Measurements from ENCODE around the gene CCDC57. TPM values are rescaled to one million over a fixed set of nuclear protein-coding genes. Genes with fewer than 3 reads are reported as not detected.

Gene CCDC57
- polyA plus RNA-seq, 1 donor from 2014 or later, result 70.9 TPM

- Histone ChIP-seq H3K9me3 (ENCODE audit: low read length) (no peaks in the 10 kb centered on the region), H3F3A (ENCODE audit: insufficient read depth, low read length, poor library complexity, severe bottlenecking) (no peaks in the 10 kb centered on the region), H3K27ac (ENCODE audit: low read length) (no peak overlapping the region), H3K4me3 (ENCODE audit: low read length) (no peak overlapping the region), H3K9me2 (ENCODE audit: insufficient read depth, low read length) (no peaks in the 10 kb centered on the region), H3K79me2 (replicated peaks; ENCODE audit: insufficient read depth, low read length) (peaks cover 16% of the 10 kb centered on the region), H3K9ac (ENCODE audit: low read length) (no peak overlapping the region), H3K36me3 (ENCODE audit: insufficient read depth, low read length) (no peaks in the 10 kb centered on the region), H3K4me2 (ENCODE audit: low read length) (no peak overlapping the region), H3K27me3 (ENCODE audit: insufficient read depth, low read depth, low read length) (no peaks in the 10 kb centered on the region), H2AFZ (ENCODE audit: low read depth, low read length) (no peak overlapping the region), H4K20me1 (ENCODE audit: insufficient read depth) (peaks cover 5% of the 10 kb centered on the region)
- no peak for TF ChIP-seq EP300 (conservative IDR thresholded peaks at IDR 0.05; ENCODE audit: poor library complexity, severe bottlenecking)
- TF ChIP-seq RAD21 (conservative IDR thresholded peaks at IDR 0.05), result no peak
- TF ChIP-seq, protein P1, sequence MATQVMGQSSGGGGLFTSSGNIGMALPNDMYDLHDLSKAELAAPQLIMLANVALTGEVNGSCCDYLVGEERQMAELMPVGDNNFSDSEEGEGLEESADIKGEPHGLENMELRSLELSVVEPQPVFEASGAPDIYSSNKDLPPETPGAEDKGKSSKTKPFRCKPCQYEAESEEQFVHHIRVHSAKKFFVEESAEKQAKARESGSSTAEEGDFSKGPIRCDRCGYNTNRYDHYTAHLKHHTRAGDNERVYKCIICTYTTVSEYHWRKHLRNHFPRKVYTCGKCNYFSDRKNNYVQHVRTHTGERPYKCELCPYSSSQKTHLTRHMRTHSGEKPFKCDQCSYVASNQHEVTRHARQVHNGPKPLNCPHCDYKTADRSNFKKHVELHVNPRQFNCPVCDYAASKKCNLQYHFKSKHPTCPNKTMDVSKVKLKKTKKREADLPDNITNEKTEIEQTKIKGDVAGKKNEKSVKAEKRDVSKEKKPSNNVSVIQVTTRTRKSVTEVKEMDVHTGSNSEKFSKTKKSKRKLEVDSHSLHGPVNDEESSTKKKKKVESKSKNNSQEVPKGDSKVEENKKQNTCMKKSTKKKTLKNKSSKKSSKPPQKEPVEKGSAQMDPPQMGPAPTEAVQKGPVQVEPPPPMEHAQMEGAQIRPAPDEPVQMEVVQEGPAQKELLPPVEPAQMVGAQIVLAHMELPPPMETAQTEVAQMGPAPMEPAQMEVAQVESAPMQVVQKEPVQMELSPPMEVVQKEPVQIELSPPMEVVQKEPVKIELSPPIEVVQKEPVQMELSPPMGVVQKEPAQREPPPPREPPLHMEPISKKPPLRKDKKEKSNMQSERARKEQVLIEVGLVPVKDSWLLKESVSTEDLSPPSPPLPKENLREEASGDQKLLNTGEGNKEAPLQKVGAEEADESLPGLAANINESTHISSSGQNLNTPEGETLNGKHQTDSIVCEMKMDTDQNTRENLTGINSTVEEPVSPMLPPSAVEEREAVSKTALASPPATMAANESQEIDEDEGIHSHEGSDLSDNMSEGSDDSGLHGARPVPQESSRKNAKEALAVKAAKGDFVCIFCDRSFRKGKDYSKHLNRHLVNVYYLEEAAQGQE (IDR thresholded peaks at IDR 0.05; ENCODE audit: borderline replicate concordance), result no peak
- TF ChIP-seq SMC3 (conservative IDR thresholded peaks at IDR 0.05; ENCODE audit: poor library complexity), result no peak
- no peak for TF ChIP-seq MXI1 (conservative IDR thresholded peaks at IDR 0.05; ENCODE audit: poor library complexity, severe bottlenecking)
- TF ChIP-seq, protein P2, sequence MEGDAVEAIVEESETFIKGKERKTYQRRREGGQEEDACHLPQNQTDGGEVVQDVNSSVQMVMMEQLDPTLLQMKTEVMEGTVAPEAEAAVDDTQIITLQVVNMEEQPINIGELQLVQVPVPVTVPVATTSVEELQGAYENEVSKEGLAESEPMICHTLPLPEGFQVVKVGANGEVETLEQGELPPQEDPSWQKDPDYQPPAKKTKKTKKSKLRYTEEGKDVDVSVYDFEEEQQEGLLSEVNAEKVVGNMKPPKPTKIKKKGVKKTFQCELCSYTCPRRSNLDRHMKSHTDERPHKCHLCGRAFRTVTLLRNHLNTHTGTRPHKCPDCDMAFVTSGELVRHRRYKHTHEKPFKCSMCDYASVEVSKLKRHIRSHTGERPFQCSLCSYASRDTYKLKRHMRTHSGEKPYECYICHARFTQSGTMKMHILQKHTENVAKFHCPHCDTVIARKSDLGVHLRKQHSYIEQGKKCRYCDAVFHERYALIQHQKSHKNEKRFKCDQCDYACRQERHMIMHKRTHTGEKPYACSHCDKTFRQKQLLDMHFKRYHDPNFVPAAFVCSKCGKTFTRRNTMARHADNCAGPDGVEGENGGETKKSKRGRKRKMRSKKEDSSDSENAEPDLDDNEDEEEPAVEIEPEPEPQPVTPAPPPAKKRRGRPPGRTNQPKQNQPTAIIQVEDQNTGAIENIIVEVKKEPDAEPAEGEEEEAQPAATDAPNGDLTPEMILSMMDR (IDR thresholded peaks at IDR 0.05; ENCODE audit: poor library complexity, severe bottlenecking), result no peak
- no peak for TF ChIP-seq POLR2AphosphoS5 (IDR thresholded peaks at IDR 0.05)
- no peak for TF ChIP-seq TAF1 (IDR thresholded peaks at IDR 0.05; ENCODE audit: low read depth)
- TF ChIP-seq EZH2 (IDR thresholded peaks at IDR 0.05; ENCODE audit: borderline replicate concordance, insufficient read depth, low read length, poor library complexity, severe bottlenecking), result no peak
These were observed 40.0 kb upstream of the CCDC57 start for GRCh38 chr17:82252511-82253178.

GRCh38 chr17:82250868-82251500 is 38.3 kb upstream of the CCDC57 start:
- Histone ChIP-seq H3K36me3 (ENCODE audit: insufficient read depth, low read length) (no peaks in the 10 kb centered on the region), H3K9me3 (ENCODE audit: low read length) (no peaks in the 10 kb centered on the region), H2AFZ (ENCODE audit: low read depth, low read length) (no peak overlapping the region), H3K27me3 (ENCODE audit: insufficient read depth, low read depth, low read length) (no peaks in the 10 kb centered on the region), H3K79me2 (replicated peaks; ENCODE audit: insufficient read depth, low read length) (peaks cover 11% of the 10 kb centered on the region), H3K9me2 (ENCODE audit: insufficient read depth, low read length) (no peaks in the 10 kb centered on the region), H4K20me1 (ENCODE audit: insufficient read depth) (peaks cover 13% of the 10 kb centered on the region), H3K9ac (ENCODE audit: low read length) (no peak overlapping the region), H3K4me2 (ENCODE audit: low read length) (no peak overlapping the region), H3K27ac (ENCODE audit: low read length) (no peak overlapping the region), H3F3A (ENCODE audit: insufficient read depth, low read length, poor library complexity, severe bottlenecking) (no peaks in the 10 kb centered on the region), H3K4me3 (ENCODE audit: low read length) (no peak overlapping the region)
- TF ChIP-seq EZH2 (IDR thresholded peaks at IDR 0.05; ENCODE audit: borderline replicate concordance, insufficient read depth, low read length, poor library complexity, severe bottlenecking) (no peak), RAD21 (conservative IDR thresholded peaks at IDR 0.05) (no peak), MXI1 (conservative IDR thresholded peaks at IDR 0.05; ENCODE audit: poor library complexity, severe bottlenecking) (no peak), TAF1 (IDR thresholded peaks at IDR 0.05; ENCODE audit: low read depth) (no peak), POLR2AphosphoS5 (IDR thresholded peaks at IDR 0.05) (no peak), EP300 (conservative IDR thresholded peaks at IDR 0.05; ENCODE audit: poor library complexity, severe bottlenecking) (no peak), SMC3 (conservative IDR thresholded peaks at IDR 0.05; ENCODE audit: poor library complexity) (no peak)
- TF ChIP-seq, protein P1 (IDR thresholded peaks at IDR 0.05; ENCODE audit: borderline replicate concordance), result no peak
- TF ChIP-seq, protein P2 (IDR thresholded peaks at IDR 0.05; ENCODE audit: poor library complexity, severe bottlenecking), result no peak

All from neural cell (in vitro differentiated cells).